Left renal cortex interstitium (tissue), 4 donors: ENCODE measurements around the gene PCYOX1L. TPM values are rescaled to one million over a fixed set of nuclear protein-coding genes. Genes with fewer than 3 reads are reported as not detected.

Experiments
- DNase-seq, 4 donors: peaks; one replicate each; pipeline ENCODE4 v3.0.0-alpha.2; 2013; ENCODE audit warnings: low read depth in 4 of 4, low spot score in 2 of 4, missing footprints in 1 of 4
- polyA plus RNA-seq, 4 donors: library from polyadenylated mRNA; unstranded; fragments of 120-200 nt; gene quantifications; one replicate each; pipeline ENCODE4 v1.2.1, GENCODE V29; 2013; ENCODE audit not compliant: insufficient read length in 4 of 4

The PCYOX1L gene, protein sequence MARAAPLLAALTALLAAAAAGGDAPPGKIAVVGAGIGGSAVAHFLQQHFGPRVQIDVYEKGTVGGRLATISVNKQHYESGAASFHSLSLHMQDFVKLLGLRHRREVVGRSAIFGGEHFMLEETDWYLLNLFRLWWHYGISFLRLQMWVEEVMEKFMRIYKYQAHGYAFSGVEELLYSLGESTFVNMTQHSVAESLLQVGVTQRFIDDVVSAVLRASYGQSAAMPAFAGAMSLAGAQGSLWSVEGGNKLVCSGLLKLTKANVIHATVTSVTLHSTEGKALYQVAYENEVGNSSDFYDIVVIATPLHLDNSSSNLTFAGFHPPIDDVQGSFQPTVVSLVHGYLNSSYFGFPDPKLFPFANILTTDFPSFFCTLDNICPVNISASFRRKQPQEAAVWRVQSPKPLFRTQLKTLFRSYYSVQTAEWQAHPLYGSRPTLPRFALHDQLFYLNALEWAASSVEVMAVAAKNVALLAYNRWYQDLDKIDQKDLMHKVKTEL
- polyA plus RNA-seq, result 10 to 100 TPM; 16.6 to 19.8 (median 18.1) TPM

GRCh38 chr5:149357370-149358293, at the start of gene PCYOX1L:
Gene PCYOX1L, plus strand, starts transcription at chr5:149358046. Its CDS starts 23 bp downstream, at chr5:149358069.
- peak in 2 of 4 donors; percentile 81 to 82 for DNase-seq

- no peak for DNase-seq
Measured at GRCh38 chr5:149309354-149309753, 48.5 kb upstream of the PCYOX1L start.

GRCh38 chr5:149310488-149310887, 47.4 kb upstream of the PCYOX1L start:
- DNase-seq, result no peak

DNA sequence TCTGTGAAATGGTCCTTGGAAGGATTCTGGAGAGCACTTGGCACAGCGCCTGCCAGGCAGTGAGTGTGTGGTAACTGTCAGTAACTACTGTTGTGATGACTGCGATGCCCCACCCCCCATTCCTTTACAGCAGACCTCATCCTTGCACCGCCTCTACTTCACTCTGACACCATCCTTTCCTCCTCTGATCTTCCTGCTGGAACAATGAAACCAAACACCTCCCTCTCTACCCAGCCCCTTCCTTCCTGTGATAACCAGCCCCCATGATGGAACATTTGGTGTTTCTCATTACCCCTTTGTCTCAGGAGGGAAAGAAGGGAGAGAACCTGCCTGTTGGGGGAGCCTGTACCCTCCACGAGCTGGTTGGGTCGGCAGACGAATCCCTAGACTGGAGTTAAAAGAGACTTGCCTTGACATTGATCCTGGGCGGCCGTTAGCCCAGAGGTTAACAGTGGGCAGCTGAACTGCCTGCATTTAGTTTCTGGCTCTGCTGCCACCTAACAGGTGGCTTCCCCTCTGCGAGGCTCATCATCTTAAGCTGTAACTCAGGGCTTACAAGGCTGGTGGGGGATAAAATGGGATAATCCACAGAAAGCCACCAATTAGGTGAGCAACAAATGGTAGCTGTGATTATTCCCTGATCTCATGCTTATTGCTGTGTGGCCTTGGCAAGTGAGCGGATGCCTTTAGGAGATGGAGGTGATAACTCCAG, 46.7 kb upstream of the PCYOX1L start:
- no peak for DNase-seq

DNA sequence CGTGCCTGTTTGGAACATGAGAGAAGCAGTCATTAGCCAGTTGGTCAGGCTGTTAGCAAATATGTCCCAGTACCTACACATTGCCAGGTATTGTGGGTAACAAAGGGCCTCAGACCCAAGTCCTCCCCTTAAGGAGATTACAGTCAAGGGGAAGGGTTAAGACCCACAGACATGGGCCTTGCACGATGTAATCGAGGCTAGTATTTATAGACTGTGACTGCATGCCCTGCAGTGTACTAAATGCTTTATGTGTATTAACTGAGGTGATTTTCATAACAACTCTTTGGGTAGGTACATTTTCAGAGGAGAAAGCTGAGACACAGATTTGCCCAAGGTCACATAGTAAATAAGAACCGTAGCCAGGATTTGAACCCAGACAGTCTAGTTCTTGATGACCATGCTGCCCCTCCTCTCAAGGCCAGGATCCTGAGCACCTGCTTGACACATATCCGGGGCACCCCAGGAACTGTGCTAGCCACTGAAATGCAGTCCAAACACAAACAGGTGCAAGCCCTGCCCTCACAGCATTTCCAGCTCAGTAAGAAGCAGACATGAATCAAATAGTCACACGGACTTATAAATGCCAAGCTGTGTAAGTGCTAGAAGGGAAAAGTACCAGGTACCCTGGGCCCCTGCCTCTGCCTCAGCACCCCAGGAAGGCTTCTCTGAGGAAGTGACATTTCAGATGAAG, 44.5 kb upstream of the PCYOX1L start:
- DNase-seq, result no peak

DNA sequence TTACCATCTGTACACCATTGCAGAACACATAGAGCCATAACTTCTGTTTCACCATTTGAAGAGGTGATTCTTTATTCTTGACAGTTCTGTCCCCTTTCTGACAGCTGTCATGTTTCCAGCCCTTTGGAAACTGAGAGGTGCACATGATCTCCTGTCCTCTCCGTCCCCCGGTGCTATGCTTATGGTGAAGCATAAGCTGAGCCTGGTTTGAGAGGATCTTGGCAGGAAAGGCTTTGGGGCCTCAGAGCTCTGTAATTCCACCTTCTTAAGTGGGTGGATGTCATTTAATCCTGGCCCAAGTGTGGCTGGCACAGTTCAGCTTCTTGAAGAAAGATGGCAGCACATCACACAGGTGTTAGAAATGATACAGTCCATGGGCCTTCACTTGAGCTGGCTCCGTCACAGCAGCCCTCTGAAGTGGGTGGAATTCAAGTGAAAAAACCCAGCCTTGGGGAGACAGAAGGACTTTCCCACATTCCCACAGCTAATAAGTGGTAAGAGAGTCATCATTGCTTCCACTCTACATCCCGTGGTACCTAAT, 43.2 kb upstream of the PCYOX1L start:
- no peak for DNase-seq

DNA sequence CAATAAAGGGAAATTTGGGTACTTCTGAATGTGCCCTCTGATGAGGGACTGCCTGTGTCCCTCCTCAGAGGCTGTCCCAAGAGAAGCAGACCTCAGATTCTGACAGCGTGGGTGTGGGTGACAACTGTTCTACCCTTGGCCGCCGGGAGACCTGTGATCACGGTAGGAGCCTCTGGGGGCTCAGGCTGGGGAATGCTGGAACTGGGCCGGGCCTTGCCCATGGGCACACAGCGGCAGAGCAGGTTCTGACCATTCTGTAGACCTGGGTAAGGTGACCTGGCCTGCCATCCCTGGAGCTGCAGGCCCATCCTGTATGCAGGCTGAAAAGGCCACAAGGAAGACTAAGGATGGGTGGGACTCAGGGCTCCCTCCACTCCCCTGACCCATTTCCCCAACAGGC, 42.1 kb upstream of the PCYOX1L start:
- no peak for DNase-seq

- DNase-seq, result peak in 1 of 4 donors; percentile 49
Measured at GRCh38 chr5:149317281-149318048, 40.4 kb upstream of the PCYOX1L start.

DNA sequence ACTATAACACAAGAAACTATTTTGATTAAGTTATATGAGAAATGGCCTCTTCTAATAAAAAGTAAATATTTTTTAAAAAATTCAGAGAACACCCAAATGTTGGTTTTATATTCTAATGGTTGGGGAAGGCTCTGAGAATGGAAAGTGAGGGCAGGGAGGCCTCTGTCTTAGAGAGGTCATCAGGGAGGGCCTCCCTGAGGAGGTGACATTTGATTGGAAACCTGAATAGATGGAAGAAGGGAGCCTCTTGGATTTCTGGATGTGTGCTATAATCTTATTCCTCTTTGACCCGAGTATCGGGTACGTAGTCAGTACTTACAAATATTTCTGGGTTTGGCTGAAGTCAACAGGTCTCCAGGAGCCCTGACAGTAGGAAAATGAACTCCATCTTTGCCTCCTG, 38.7 kb upstream of the PCYOX1L start:
- DNase-seq, result no peak

- DNase-seq, result peak in 3 of 4 donors; percentile 76 to 84 (median 82)
Measured at GRCh38 chr5:149320791-149321330, 37.0 kb upstream of the PCYOX1L start.

GRCh38 chr5:149322518-149322917, 35.3 kb upstream of the PCYOX1L start:
- DNase-seq, result no peak

GRCh38 chr5:149323210-149323609, 34.6 kb upstream of the PCYOX1L start:
- peak in 1 of 4 donors; percentile 38 for DNase-seq

GRCh38 chr5:149323621-149324205, 34.1 kb upstream of the PCYOX1L start:
- DNase-seq, result no peak

- no peak for DNase-seq
Measured at GRCh38 chr5:149324641-149325040, 33.2 kb upstream of the PCYOX1L start.

DNA sequence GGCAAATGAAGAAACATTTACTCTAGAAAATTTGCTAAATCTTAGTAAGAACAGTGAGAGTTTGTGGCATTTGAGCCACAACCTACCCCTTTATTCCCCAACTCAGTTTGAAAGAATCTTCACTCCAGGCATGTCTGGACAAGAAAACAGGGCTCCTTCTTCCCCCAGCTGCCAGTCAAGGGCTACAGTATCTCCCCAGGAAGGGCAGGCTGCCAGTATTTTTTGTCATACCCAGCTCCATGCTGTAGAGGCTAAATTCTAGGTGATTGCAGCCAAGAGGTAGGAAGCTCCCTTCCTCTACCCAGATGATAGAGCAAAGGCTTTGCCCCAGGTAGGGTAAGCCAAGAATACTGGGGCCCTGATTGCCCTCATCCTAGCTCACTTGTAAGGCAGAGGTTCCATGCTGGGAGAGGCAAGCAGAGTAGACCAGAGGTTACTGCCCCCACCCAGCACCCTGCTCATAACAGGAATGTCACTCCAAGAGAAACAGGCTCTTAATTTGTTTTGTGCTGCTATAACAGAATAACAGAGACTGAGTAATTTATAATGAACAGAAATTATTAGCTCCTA, 32.6 kb upstream of the PCYOX1L start:
- no peak for DNase-seq

- no peak for DNase-seq
Measured at GRCh38 chr5:149325894-149326293, 32.0 kb upstream of the PCYOX1L start.

DNA sequence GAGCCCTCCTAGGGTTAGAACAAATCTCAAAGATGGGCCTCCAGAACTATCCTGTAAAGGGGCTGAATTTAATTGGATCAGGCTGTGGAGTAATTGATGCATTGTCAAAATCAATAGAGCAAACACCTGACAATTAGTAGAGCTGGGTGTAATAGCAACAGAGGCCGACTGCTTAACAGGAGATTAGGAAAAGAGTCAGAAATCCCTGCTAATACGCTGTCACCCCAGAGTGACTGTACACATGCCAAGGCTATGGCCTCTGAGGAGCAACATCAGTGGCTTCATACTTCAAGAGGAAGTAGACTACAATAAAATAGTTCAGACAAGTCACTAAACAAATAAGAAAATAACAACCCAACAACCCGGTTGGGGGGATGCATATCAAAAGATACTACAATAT, 31.2 kb upstream of the PCYOX1L start:
- DNase-seq, result no peak

DNA sequence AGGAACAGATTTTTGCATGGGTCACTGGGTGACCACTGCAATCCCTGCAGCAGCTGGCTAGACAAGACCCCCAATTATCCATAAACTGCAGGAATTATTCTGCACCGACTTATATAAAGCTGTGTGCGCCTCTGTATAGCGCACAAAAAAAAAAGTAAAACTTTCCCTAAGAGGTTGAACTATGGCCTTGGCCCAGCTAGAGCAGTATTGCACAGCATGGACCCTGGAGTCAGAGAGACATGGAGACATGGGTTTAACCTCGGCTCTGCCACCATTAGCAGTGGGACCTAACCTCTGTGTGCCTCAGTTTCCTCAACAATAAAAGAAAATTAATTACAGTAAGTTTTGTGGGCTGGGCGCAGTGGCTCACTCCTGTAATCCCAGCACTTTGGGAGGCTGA, 29.7 kb upstream of the PCYOX1L start:
- DNase-seq, result no peak
